Measurements from ENCODE around the gene HDHD3. TPM values are rescaled to one million over a fixed set of nuclear protein-coding genes. Genes with fewer than 3 reads are reported as not detected.

The HDHD3 gene
- 10.4 TPM for total RNA-seq
- long read RNA-seq, transcript HDHD3-203 (3 exons, 913 nt), result major isoform, 6 of 16 reads
- long read RNA-seq, transcript HDHD3-201 (2 exons, 1,834 nt), result minor isoform, 5 of 16 reads
- long read RNA-seq, partial matches to known transcripts, result 0 of 16 reads
- long read RNA-seq, other reads (novel, unspliced or antisense), result 1 of 16 reads

GRCh38 chr9:113376634-113377567, at the start of gene HDHD3:
HDHD3 (minus strand) TSS chr9:113376986; CDS start chr9:113374354, 2,632 bp downstream.
- peak within 1 kb of the TSS; percentile 76 for H3K27ac ChIP-seq
- peak; percentile 90 for ATAC-seq
- H3K9me3 ChIP-seq, result no peaks in the 10 kb centered on the region
- peak; percentile 83 for DNase-seq
- intact Hi-C loops (cut with DNase I), result no loop called here
- H3K4me1 ChIP-seq, result no peaks in the 10 kb centered on the region
- peak within 1 kb of the TSS; percentile 69 for H3K4me3 ChIP-seq
- no peaks in the 10 kb centered on the region for H3K36me3 ChIP-seq
- no peak for TF ChIP-seq CTCF (IDR thresholded peaks at IDR 0.05)
- H3K27me3 ChIP-seq, result no peaks in the 10 kb centered on the region

GRCh38 chr9:113425072-113425471, 48.3 kb upstream of the HDHD3 start:
- no peak overlapping the region for H3K4me3 ChIP-seq
- no peaks in the 10 kb centered on the region for H3K27me3 ChIP-seq
- H3K4me1 ChIP-seq, result no peaks in the 10 kb centered on the region
- no peaks in the 10 kb centered on the region for H3K36me3 ChIP-seq
- no peak for TF ChIP-seq CTCF (IDR thresholded peaks at IDR 0.05)
- ATAC-seq, result no peak
- no peak for DNase-seq
- intact Hi-C loops (cut with DNase I), result no loop called here
- no peak overlapping the region for H3K27ac ChIP-seq
- no peaks in the 10 kb centered on the region for H3K9me3 ChIP-seq

GRCh38 chr9:113421726-113422125, 44.9 kb upstream of the HDHD3 start:
- Histone ChIP-seq H3K4me3 (no peak overlapping the region), H3K27me3 (no peaks in the 10 kb centered on the region), H3K9me3 (no peaks in the 10 kb centered on the region), H3K4me1 (no peaks in the 10 kb centered on the region), H3K27ac (no peak overlapping the region), H3K36me3 (no peaks in the 10 kb centered on the region)
- intact Hi-C loops (cut with DNase I), result no loop called here
- no peak for ATAC-seq
- DNase-seq, result no peak
- TF ChIP-seq CTCF (IDR thresholded peaks at IDR 0.05), result no peak

- Histone ChIP-seq H3K27ac (no peak overlapping the region), H3K36me3 (no peaks in the 10 kb centered on the region), H3K4me3 (no peak overlapping the region), H3K4me1 (no peaks in the 10 kb centered on the region), H3K9me3 (no peaks in the 10 kb centered on the region), H3K27me3 (no peaks in the 10 kb centered on the region)
- ATAC-seq, result no peak
- TF ChIP-seq CTCF (IDR thresholded peaks at IDR 0.05), result no peak
- DNase-seq, result no peak
- intact Hi-C loops (cut with DNase I), result no loop called here
Measured at GRCh38 chr9:113417370-113417769, 40.6 kb upstream of the HDHD3 start.

- no peak for TF ChIP-seq CTCF (IDR thresholded peaks at IDR 0.05)
- H3K27me3 ChIP-seq, result no peaks in the 10 kb centered on the region
Measured at GRCh38 chr9:113416149-113416721, 39.4 kb upstream of the HDHD3 start.

More at GRCh38 chr9:113416149-113416721, 39.4 kb upstream of the HDHD3 start:
- H3K9me3 ChIP-seq, result no peaks in the 10 kb centered on the region
- H3K4me3 ChIP-seq, result no peak overlapping the region
- H3K4me1 ChIP-seq, result no peaks in the 10 kb centered on the region
- peak overlapping the region; percentile 19 for H3K27ac ChIP-seq
- peak; percentile 77 for ATAC-seq
- no peak for DNase-seq
- H3K36me3 ChIP-seq, result no peaks in the 10 kb centered on the region
- intact Hi-C loops (cut with DNase I), result no loop called here
